GM18526 (cell line): ENCODE measurements around the gene TENT5A.

ENCODE experiments used
- POLR2A ChIP-seq: IDR thresholded peaks from 3 replicates; pipeline ENCODE4 v1.6.1; 2011; ENCODE audit not compliant: insufficient read length; ENCODE audit errors: extremely low read depth

Gene TENT5A

GRCh38 chr6:81739230-81740195 lies 13.0 kb downstream of the TENT5A start:
- no peak for TF ChIP-seq POLR2A

GRCh38 chr6:81736428-81736827 lies 16.1 kb downstream of the TENT5A start:
- TF ChIP-seq POLR2A: no peak

- no peak for TF ChIP-seq POLR2A
Measured at GRCh38 chr6:81735756-81736380, 16.6 kb downstream of the TENT5A start.

- TF ChIP-seq POLR2A: no peak
Measured at GRCh38 chr6:81734500-81735150, 17.9 kb downstream of the TENT5A start.

- TF ChIP-seq POLR2A: no peak
Measured at GRCh38 chr6:81734081-81734480, 18.4 kb downstream of the TENT5A start.

- TF ChIP-seq POLR2A: no peak
Measured at GRCh38 chr6:81731814-81732213, 20.7 kb downstream of the TENT5A start.

- no peak for TF ChIP-seq POLR2A
Measured at GRCh38 chr6:81727876-81728517, 24.5 kb downstream of the TENT5A start.

- no peak for TF ChIP-seq POLR2A
Measured at GRCh38 chr6:81725127-81725526, 27.4 kb downstream of the TENT5A start.

GRCh38 chr6:81722506-81723223 lies 29.8 kb downstream of the TENT5A start:
- no peak for TF ChIP-seq POLR2A

- TF ChIP-seq POLR2A: no peak
Measured at GRCh38 chr6:81720427-81720826, 32.1 kb downstream of the TENT5A start.

- no peak for TF ChIP-seq POLR2A
Measured at GRCh38 chr6:81718126-81718525, 34.4 kb downstream of the TENT5A start.

- TF ChIP-seq POLR2A: no peak
Measured at GRCh38 chr6:81714684-81715083, 37.8 kb downstream of the TENT5A start.

- TF ChIP-seq POLR2A: no peak
Measured at GRCh38 chr6:81713205-81713604, 39.3 kb downstream of the TENT5A start.

GRCh38 chr6:81708113-81708699 lies 44.3 kb downstream of the TENT5A start:
- TF ChIP-seq POLR2A: no peak
